ENCODE results near the gene NXF3. TPM values are rescaled to one million over a fixed set of nuclear protein-coding genes. Genes with fewer than 3 reads are reported as not detected.
"Not testable (repeated sequence)": the region's sequence is repeated elsewhere in the genome, so short reads cannot be mapped to it uniquely, and the experiment has no call there.

Gene NXF3
- total and polyA plus RNA-seq, 8 donors = 0.38 to 6.7 (median 0.62) TPM; not detected in 5

DNA sequence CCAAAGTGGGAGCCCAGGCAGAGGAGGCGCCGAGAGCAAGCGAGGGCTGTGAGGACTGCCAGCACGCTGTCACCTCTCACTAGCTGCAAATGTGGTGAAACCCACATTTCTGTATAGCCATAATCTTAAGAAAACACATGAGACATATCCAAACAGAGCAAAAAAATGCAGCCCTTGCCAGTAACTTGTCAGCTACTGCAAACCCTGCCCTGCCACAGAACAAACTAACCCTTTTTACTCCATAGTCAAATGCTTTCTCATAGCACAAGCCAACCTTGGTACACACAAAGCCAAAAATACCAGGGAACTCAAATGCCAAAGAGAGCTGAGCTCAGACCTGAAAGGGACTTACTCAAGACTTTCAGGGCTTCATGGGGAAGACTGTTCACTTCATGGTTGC lies 14.9 kb upstream of the NXF3 start:
- TF ChIP-seq POLR2A (IDR thresholded peaks at IDR 0.05) = no peak
- TF ChIP-seq EP300 (IDR thresholded peaks at IDR 0.05) = no peak
- TF ChIP-seq POLR2AphosphoS5 (IDR thresholded peaks at IDR 0.05) = no peak
- TF ChIP-seq, protein P1, sequence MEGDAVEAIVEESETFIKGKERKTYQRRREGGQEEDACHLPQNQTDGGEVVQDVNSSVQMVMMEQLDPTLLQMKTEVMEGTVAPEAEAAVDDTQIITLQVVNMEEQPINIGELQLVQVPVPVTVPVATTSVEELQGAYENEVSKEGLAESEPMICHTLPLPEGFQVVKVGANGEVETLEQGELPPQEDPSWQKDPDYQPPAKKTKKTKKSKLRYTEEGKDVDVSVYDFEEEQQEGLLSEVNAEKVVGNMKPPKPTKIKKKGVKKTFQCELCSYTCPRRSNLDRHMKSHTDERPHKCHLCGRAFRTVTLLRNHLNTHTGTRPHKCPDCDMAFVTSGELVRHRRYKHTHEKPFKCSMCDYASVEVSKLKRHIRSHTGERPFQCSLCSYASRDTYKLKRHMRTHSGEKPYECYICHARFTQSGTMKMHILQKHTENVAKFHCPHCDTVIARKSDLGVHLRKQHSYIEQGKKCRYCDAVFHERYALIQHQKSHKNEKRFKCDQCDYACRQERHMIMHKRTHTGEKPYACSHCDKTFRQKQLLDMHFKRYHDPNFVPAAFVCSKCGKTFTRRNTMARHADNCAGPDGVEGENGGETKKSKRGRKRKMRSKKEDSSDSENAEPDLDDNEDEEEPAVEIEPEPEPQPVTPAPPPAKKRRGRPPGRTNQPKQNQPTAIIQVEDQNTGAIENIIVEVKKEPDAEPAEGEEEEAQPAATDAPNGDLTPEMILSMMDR (IDR thresholded peaks at IDR 0.05) = no peak
- Histone ChIP-seq H3K27ac (no peak overlapping the region), H3K4me3 (no peak overlapping the region), H3K27me3 (no peaks in the 10 kb centered on the region), H3K9me3 (peaks cover 0 to 38% (median 14%) of the 10 kb centered on the region in 4 donors), H3K36me3 (no peaks in the 10 kb centered on the region), H3K4me1 (no peaks in the 10 kb centered on the region)
- intact Hi-C loops (cut with DNase I; ENCODE audit: low total_unique reads) = no loop called here
- no peak for DNase-seq
- WGBS, 5 donors = 80 to 90% (median 83%) methylated on average over 2 to 4 of the region's 4 CpGs

DNA sequence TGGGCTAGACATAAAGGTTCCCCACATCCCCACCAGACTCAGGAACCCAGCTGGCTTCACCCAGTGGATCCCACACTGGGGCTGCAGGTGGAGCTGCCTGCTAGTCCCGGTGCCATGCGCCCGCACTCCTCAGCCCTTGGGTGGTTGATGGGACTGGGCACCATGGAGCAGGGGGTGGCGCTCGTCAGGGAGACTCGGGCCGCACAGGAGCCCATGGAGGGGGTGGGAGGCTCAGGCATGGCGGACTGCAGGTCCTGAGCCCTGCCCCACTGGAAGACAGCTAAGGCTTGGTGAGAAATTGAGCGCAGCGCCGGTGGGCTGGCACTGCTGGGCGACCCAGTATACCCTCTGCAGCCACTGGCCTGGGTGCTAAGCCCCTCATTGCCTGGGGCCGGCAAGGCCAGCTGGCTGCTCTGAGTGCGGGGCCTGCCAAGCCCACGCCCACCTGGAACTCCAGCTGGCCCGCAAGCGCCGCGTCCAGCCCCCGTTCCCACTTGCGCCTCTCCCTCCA lies 14.3 kb upstream of the NXF3 start:
- H3K4me1 ChIP-seq; DNase-seq; H3K36me3 ChIP-seq; H3K4me3 ChIP-seq; intact Hi-C loops (cut with DNase I; ENCODE audit: low total_unique reads); H3K27me3 ChIP-seq; H3K27ac ChIP-seq: not testable (repeated sequence)
- 85 to 98% (median 97%) methylated on average over 8 to 21 of the region's 21 CpGs for WGBS, 5 donors
- peaks cover 0 to 38% (median 14%) of the 10 kb centered on the region in 4 donors for H3K9me3 ChIP-seq

DNA sequence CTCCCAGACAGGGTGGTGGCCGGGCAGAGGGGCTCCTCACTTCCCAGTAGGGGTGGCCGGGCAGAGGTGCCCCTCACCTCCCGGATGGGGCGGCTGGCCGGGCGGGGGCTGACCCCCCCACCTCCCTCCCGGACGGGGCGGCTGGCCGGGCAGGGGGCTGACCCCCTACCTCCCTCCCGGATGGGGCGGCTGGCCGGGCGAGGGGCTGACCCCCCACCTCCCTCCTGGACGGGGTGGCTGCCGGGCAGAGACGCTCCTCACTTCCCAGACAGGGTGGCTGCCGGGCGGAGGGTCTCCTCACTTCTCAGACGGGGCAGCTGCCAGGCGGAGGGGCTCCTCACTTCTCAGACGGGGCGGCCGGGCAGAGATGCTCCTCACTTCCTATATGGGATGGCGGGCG lies 11.4 kb upstream of the NXF3 start:
- intact Hi-C loops (cut with DNase I; ENCODE audit: low total_unique reads); H3K36me3 ChIP-seq; H3K27me3 ChIP-seq; DNase-seq; H3K4me3 ChIP-seq; H3K4me1 ChIP-seq; H3K27ac ChIP-seq: not testable (repeated sequence)
- H3K9me3 ChIP-seq = peaks cover 0 to 22% (median 6%) of the 10 kb centered on the region in 4 donors
- WGBS, 5 donors = 89 to 100% (median 95%) methylated on average over 4 to 24 of the region's 26 CpGs

DNA sequence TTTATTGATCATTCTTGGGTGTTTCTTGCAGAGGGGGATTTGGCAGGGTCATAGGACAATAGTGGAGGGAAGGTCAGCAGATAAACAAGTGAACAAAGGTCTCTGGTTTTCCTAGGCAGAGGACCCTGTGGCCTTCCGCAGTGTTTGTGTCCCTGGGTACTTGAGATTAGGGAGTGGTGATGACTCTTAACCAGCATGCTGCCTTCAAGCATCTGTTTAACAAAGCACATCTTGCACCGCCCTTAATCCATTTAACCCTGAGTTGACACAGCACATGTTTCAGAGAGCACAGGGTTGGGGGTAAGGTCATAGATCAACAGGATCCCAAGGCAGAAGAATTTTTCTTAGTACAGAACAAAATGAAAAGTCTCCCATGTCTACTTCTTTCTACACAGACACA lies 10.9 kb upstream of the NXF3 start:
- H3K36me3 ChIP-seq; H3K4me1 ChIP-seq; H3K27ac ChIP-seq; DNase-seq; intact Hi-C loops (cut with DNase I; ENCODE audit: low total_unique reads); H3K4me3 ChIP-seq; H3K27me3 ChIP-seq: not testable (repeated sequence)
- WGBS, 5 donors = no CpG with 5 or more reads among the region's 2 CpGs
- peaks cover 0 to 17% (median 2%) of the 10 kb centered on the region in 4 donors for H3K9me3 ChIP-seq

DNA sequence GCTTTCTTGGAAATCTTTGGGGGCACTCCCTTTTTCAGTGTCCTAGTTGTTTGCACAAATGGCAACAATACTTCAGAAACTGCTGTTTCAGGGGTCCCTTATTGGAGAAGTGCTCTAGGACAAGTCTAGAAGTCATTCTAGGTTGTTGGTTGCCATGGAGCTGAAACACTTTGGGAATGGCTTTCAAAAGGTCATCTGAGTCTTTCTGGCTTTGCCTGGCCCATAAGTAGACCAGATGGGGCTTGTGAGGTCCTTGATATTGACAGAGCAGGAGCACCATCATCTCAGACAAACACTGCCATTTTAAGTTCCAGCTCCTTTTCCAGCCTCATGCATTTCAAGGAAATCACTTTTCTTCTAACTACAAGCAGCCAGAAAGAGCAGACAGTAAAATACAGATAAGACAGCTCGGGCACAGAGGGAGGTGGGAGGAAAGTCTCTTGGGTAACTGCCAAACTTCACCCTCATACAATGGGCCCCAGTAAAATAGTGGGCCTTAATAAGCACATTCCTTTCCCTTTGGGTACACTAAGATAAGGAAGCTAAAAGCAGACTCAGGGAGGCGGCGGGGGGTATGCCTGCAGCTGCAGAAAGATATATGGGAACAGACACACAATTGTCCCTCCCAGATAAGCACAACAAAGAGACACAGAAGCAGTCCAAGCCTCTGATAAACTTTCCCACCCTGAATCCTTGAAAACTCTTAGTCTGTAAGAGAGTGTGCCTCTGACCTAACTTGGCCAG lies 8.5 kb upstream of the NXF3 start:
- no peak for TF ChIP-seq POLR2A (IDR thresholded peaks at IDR 0.05)
- TF ChIP-seq POLR2AphosphoS5 (IDR thresholded peaks at IDR 0.05) = no peak
- TF ChIP-seq EP300 (IDR thresholded peaks at IDR 0.05) = no peak
- TF ChIP-seq, protein P1 (IDR thresholded peaks at IDR 0.05) = no peak
- intact Hi-C loops (cut with DNase I; ENCODE audit: low total_unique reads) = no loop called here
- 6 to 27% (median 19%) methylated on average over 3 of the region's 3 CpGs for WGBS, 5 donors
- Histone ChIP-seq H3K9me3 (no peaks in the 10 kb centered on the region), H3K36me3 (no peaks in the 10 kb centered on the region), H3K4me3 (no peak overlapping the region), H3K27me3 (no peaks in the 10 kb centered on the region), H3K27ac (no peak overlapping the region), H3K4me1 (no peaks in the 10 kb centered on the region)
- peak in 1 of 2 donors; percentile 12 for DNase-seq

DNA sequence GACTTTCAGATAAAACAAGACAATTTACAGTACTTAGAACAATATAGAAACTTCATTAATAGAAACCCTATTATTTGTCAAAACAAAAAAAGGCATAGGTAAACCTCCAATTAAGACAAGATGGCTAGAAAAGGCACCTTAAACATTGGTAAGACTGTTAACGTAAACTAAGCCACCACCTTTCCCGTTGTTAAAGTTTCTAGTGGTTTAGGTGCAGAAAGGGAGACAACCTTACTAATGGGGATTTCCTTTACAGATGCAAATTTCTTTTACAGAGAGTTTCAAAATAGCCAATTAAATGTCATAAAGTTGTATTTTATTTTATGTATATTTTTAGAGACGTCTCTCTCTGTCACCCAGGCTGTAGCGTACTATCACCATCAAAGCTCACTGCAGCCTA lies 7.5 kb upstream of the NXF3 start:
- Histone ChIP-seq H3K4me1 (no peaks in the 10 kb centered on the region), H3K4me3 (no peak overlapping the region), H3K36me3 (no peaks in the 10 kb centered on the region), H3K9me3 (no peaks in the 10 kb centered on the region), H3K27ac (no peak overlapping the region), H3K27me3 (no peaks in the 10 kb centered on the region)
- TF ChIP-seq, protein P1 (IDR thresholded peaks at IDR 0.05) = no peak
- no peak for TF ChIP-seq EP300 (IDR thresholded peaks at IDR 0.05)
- no peak for TF ChIP-seq POLR2A (IDR thresholded peaks at IDR 0.05)
- no peak for TF ChIP-seq POLR2AphosphoS5 (IDR thresholded peaks at IDR 0.05)
- WGBS, 5 donors = 84 to 96% (median 85%) methylated on average over 4 of the region's 4 CpGs
- no peak for DNase-seq
- intact Hi-C loops (cut with DNase I; ENCODE audit: low total_unique reads) = no loop called here

Measured in stomach (tissue), 9 donors.